ENCODE results near the gene STEAP1B.

DNA sequence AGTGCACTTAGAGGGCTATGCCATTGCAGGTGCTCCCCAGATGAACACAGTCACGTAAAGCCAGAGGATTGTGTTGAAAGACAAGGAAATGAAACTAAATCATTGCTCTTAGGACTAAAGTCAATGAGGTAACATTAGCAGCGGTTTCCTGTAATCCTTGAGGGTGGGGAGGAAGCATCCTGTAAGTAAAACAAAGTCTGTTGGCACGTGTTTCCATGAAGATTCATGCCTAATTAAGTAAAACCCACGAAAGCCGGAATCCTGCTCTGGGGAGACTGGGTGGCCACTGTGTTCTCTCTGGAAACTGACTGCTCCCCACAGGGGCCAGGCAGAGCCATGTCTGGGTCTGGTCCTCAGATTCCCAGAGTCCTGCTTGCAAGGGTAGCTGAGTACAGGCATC, 18.3 kb downstream of the STEAP1B start:
- TF ChIP-seq, protein P1, sequence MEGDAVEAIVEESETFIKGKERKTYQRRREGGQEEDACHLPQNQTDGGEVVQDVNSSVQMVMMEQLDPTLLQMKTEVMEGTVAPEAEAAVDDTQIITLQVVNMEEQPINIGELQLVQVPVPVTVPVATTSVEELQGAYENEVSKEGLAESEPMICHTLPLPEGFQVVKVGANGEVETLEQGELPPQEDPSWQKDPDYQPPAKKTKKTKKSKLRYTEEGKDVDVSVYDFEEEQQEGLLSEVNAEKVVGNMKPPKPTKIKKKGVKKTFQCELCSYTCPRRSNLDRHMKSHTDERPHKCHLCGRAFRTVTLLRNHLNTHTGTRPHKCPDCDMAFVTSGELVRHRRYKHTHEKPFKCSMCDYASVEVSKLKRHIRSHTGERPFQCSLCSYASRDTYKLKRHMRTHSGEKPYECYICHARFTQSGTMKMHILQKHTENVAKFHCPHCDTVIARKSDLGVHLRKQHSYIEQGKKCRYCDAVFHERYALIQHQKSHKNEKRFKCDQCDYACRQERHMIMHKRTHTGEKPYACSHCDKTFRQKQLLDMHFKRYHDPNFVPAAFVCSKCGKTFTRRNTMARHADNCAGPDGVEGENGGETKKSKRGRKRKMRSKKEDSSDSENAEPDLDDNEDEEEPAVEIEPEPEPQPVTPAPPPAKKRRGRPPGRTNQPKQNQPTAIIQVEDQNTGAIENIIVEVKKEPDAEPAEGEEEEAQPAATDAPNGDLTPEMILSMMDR (IDR thresholded peaks at IDR 0.05), result no peak
- TF ChIP-seq EP300 (IDR thresholded peaks at IDR 0.05) (no peak), POLR2A (IDR thresholded peaks at IDR 0.05) (no peak), POLR2AphosphoS5 (IDR thresholded peaks at IDR 0.05) (no peak)
